HTR-8/SVneo (cell line): Measurements from ENCODE around the gene IFITM2.
"Not testable (repeated sequence)": the region's sequence is repeated elsewhere in the genome, so short reads cannot be mapped to it uniquely, and the experiment has no call there.

ENCODE experiments used
- DNase-seq: peaks from one replicate; pipeline ENCODE4 v3.0.0; 2011; ENCODE audit warnings: low spot score, mixed read lengths; ENCODE audit not compliant: insufficient read length
- FAIRE-seq: peaks from 2 replicates; lab custom pipeline; 2011; peaks lifted over from hg19 to GRCh38; lab: Jason Lieb, UNC

The IFITM2 gene

DNA sequence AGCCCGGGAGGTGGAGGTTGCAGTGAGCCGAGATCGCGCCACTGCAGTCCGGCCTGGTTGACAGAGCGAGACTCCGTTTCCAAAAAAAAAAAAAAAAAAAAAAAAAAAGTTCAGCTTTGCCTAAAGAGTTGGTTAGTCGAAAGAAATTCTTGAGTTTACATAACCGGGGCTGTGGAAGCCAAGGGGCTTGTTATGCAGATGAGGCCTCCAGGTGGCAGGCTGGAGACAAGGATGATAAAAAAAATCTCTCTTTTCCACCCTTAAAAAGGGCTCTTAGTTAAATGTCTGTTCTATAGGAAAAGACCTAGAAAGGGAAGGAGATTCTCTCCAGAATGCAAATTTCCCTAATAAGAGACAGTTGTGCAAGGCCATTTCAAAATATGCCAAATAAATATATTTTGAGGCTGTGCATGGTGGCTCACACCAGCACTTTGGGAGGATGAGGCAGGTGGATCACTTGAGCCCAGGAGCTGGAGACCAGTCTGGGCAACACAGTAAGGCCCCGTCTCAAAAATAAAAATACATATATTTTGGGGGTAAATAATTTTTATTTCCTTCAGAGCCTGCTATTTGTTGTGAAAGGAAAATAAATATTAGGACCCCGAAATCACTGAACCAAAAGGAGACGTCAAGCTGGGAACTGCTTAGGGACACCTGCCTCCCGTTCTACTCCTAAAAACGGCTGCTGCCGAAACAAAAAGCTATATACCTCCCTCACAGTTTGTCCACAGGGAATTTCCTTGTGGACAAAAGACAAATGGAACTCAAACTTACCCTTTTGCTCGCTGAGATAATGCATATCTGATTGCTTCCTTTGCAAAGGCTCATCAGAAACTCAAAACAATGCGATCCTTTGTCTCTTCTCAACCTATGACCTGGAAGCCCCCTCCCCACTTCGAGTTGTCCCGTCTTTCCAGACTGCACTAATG is 2.4 kb upstream of the IFITM2 start:
- FAIRE-seq (no peak), DNase-seq (peak; percentile 74)

GRCh38 chr11:305844-306211 is 1.8 kb upstream of the IFITM2 start:
- FAIRE-seq (no peak), DNase-seq (no peak)

GRCh38 chr11:306645-307371 is 808 bp upstream of the IFITM2 start:
- no peak for DNase-seq
- FAIRE-seq: no peak

DNA sequence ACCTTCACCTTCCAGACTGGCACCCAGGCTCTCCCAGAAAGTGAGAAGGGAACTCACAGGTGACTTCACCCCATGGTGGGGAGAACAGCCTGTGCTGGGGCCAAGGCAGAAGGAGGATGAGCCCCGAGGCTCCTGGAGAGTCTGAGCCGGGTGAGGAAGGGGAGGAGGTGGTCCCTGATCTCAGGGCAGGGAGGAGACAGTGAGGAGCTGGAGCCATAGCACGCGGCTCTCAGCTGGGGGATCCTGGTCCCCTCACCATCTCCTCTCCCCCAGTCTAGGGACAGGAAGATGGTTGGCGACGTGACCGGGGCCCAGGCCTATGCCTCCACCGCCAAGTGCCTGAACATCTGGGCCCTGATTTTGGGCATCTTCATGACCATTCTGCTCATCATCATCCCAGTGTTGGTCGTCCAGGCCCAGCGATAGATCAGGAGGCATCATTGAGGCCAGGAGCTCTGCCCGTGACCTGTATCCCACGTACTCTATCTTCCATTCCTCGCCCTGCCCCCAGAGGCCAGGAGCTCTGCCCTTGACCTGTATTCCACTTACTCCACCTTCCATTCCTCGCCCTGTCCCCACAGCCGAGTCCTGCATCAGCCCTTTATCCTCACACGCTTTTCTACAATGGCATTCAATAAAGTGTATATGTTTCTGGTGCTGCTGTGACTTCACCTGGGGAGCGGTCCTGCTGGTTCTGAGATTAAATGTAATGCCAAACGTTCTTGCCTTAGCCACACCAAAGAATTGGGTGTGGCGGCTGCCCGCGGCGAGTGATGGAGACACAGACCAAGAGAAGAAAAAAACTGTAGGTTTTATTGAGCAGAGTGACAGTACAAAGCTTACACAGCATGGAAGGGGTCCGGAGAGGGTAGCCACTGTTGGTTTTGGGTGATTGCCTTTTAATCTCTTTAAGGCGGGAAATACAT is 1.4 kb downstream of the IFITM2 start:
- DNase-seq, FAIRE-seq: not testable (repeated sequence)

- FAIRE-seq, DNase-seq: not testable (repeated sequence)
Observed at GRCh38 chr11:309979-310572, 2.5 kb downstream of the IFITM2 start.

GRCh38 chr11:311013-311748 is 3.6 kb downstream of the IFITM2 start:
- not testable (repeated sequence) for DNase-seq, FAIRE-seq

DNA sequence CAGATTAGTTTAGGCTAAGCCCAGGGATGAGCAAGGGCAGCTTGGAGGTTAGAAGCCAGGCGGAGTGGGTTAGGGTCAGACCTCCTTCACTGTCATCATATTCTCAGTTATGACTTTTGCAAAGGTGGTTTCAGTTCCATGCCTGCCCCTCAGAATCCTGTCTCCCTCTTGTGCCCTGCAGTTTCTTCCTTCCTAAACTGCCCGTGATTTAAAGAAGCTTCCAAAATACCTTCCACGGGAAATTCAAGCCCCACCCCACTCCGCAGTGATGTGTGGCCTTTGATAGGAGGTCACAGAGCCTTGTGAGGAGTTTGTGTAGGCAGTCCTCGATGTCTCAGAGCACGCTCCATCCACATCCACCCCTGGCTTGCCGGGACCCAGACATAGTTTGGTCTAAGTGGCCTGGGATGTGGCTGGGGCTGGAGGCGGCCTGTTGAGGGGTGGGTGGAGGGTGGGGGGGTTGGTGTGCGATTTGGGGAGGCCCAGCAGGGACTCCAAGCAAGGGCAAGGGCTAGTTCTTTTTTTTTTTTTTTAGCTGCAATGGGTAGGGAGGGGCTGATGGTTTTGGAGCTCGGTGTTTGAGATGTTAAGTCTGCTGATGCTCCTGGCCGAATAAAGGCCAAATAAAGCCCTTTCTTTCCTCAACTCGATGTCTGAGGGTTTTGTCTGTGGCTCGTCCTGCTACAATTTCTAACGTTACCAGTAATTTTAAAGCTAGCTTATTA is 4.6 kb downstream of the IFITM2 start:
- FAIRE-seq (no peak), DNase-seq (no peak)

- no peak for FAIRE-seq
Observed at GRCh38 chr11:313304-313786, 5.7 kb downstream of the IFITM2 start.

GRCh38 chr11:313787-314553 is 6.4 kb downstream of the IFITM2 start, which contains the start of gene IFITM1:
IFITM1 (plus strand) TSS chr11:314040; CDS start chr11:314171, 131 bp downstream.
- FAIRE-seq (peak; percentile 73), DNase-seq (peak; percentile 73)

More at GRCh38 chr11:313304-313786, 5.7 kb downstream of the IFITM2 start:
- no peak for DNase-seq

GRCh38 chr11:314554-314875 is 6.9 kb downstream of the IFITM2 start:
- DNase-seq, FAIRE-seq: not testable (repeated sequence)

- FAIRE-seq (no peak), DNase-seq (no peak)
Observed at GRCh38 chr11:315051-315481, 7.5 kb downstream of the IFITM2 start.

GRCh38 chr11:315516-315994 is 7.9 kb downstream of the IFITM2 start:
- DNase-seq (no peak), FAIRE-seq (no peak)

DNA sequence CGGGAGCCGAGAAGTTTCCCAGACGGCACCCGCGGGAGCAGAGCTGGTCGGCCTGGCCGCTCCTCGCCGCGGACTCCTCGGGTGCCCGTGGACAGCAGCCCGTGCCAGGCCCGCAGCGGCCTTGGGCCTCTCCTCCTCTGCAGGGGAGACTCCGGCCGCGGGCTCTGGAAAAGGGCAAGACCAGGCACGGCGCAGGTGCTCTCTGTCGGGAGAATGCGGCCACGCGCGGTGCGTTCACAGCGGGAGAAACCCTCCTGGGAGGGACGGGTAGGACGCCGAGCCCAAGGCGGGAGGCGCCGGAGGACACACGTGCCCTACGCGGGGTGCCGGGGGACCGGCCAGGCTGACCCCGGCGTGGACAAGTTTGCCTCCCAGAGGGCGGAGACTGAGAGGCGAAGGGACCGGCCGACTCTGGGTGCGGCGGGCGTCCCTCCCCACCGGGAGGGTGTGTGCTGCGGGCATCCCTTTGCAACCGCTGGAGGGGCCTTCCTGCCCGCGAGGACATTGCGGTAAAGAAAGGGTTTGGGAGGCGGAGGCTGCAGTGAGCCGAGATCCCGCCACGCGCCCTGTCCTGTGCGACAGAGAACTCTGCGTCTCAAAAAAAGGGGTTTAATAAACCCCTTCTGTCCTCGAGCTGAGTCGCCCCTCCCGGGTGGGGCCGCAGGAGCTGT is 8.6 kb downstream of the IFITM2 start:
- DNase-seq (no peak), FAIRE-seq (no peak)

DNA sequence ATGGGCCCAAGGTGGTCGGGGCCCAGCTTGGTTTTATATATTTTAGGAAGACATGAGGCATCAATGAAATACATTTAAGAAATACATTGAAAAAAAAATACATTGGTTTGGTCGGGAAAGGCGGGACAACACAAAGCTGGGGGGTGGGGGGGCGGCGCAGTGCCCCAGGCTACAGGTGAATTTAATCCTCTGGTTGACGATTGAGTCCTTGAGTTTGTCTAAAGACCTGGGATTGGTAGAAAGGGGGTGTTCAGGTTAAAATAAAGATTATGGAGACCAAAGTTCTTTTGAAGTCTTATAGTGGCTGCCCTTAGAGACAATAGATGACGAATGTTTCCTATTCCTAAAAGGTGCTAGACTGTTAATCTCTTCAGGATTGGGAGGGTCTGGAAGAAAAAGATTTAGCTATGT is 9.3 kb downstream of the IFITM2 start:
- DNase-seq (no peak), FAIRE-seq (no peak)

- DNase-seq: not testable (repeated sequence)
- FAIRE-seq: peak; percentile 20
Observed at GRCh38 chr11:317668-318404, 10.2 kb downstream of the IFITM2 start.
